CD4-positive, alpha-beta T cell treated with Interleukin-4 for 1 hour (primary cell): ENCODE measurements around the gene BCL11B.
"Not testable (repeated sequence)": the region's sequence is repeated elsewhere in the genome, so short reads cannot be mapped to it uniquely, and the experiment has no call there.

Experiments used
- DNase-seq, 2 donors: peaks; one replicate each; pipeline ENCODE4 v3.0.0-alpha.2; 2020 to 2022

Gene BCL11B

GRCh38 chr14:99236386-99237138 is 35.4 kb downstream of the BCL11B start:
- DNase-seq: no peak

GRCh38 chr14:99235582-99236320 is 36.2 kb downstream of the BCL11B start:
- DNase-seq: peak in 1 of 2 donors; percentile 50

GRCh38 chr14:99234961-99235571 is 36.9 kb downstream of the BCL11B start:
- peak; percentile 53 to 64 for DNase-seq

GRCh38 chr14:99234355-99234754 is 37.6 kb downstream of the BCL11B start:
- no peak for DNase-seq

- no peak for DNase-seq
These were observed 38.6 kb downstream of the BCL11B start for GRCh38 chr14:99233222-99234035.

GRCh38 chr14:99232714-99233214 is 39.2 kb downstream of the BCL11B start:
- DNase-seq: no peak

GRCh38 chr14:99231850-99232713 is 39.9 kb downstream of the BCL11B start:
- DNase-seq: no peak

GRCh38 chr14:99231161-99231849 is 40.7 kb downstream of the BCL11B start:
- DNase-seq: no peak

- peak; percentile 84 to 91 for DNase-seq
These were observed 41.5 kb downstream of the BCL11B start for GRCh38 chr14:99230208-99231151.

GRCh38 chr14:99229654-99230207 is 42.3 kb downstream of the BCL11B start:
- peak in 1 of 2 donors; percentile 53 for DNase-seq

- not testable (repeated sequence) for DNase-seq
These were observed 43.2 kb downstream of the BCL11B start for GRCh38 chr14:99228760-99229159.

- DNase-seq: no peak
These were observed 45.3 kb downstream of the BCL11B start for GRCh38 chr14:99226687-99227086.

GRCh38 chr14:99225436-99226203 is 46.4 kb downstream of the BCL11B start:
- DNase-seq: no peak

GRCh38 chr14:99224948-99225347 is 47.0 kb downstream of the BCL11B start:
- DNase-seq: no peak

GRCh38 chr14:99224116-99224910 is 47.7 kb downstream of the BCL11B start:
- no peak for DNase-seq

GRCh38 chr14:99221445-99221844 is 50.6 kb downstream of the BCL11B start:
- no peak for DNase-seq

GRCh38 chr14:99217066-99217955 is 54.7 kb downstream of the BCL11B start:
- DNase-seq: no peak
